ENCODE results near the gene SRP68.
A peak's percentile ranks its signal among the peaks of the same experiment; 100 is the strongest.

The SRP68 gene

DNA sequence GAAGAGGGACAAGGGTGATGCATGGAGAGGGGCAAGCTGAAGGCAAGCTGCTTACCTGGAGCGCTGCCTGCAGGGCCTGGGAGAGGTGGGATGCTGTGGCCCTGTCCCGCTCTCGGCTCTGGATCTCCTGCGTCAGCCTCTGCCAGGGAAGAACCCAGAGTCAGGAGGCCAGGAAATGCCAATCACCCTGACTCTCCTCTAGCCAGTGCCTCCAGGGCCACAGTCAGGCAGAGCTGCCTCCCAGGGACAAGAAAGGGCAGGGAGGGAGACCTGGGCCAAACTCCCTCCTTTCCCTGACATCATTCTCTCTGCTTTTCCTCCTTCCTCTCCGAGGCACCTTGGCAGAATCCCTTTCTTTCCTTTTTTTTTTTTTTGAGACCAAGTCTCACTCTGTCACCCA is 60.4 kb downstream of the SRP68 start:
- Histone ChIP-seq H3K27ac (ENCODE audit: poor library complexity, severe bottlenecking) (no peak overlapping the region), H3K4me3 (ENCODE audit: severe bottlenecking) (no peak overlapping the region), H3K27me3 (ENCODE audit: insufficient read depth, poor library complexity, severe bottlenecking) (no peaks in the 10 kb centered on the region), H3K4me1 (ENCODE audit: insufficient read depth, poor library complexity, severe bottlenecking) (no peaks in the 10 kb centered on the region), H3K36me3 (ENCODE audit: low read depth) (peaks cover 11% of the 10 kb centered on the region), H3K9me3 (ENCODE audit: severe bottlenecking) (no peaks in the 10 kb centered on the region)
- DNase-seq (ENCODE audit: low spot score) (no peak), ATAC-seq (ENCODE audit: low read depth) (no peak)
- TF ChIP-seq CTCF (IDR thresholded peaks at IDR 0.05; ENCODE audit: poor library complexity, severe bottlenecking) = no peak

DNA sequence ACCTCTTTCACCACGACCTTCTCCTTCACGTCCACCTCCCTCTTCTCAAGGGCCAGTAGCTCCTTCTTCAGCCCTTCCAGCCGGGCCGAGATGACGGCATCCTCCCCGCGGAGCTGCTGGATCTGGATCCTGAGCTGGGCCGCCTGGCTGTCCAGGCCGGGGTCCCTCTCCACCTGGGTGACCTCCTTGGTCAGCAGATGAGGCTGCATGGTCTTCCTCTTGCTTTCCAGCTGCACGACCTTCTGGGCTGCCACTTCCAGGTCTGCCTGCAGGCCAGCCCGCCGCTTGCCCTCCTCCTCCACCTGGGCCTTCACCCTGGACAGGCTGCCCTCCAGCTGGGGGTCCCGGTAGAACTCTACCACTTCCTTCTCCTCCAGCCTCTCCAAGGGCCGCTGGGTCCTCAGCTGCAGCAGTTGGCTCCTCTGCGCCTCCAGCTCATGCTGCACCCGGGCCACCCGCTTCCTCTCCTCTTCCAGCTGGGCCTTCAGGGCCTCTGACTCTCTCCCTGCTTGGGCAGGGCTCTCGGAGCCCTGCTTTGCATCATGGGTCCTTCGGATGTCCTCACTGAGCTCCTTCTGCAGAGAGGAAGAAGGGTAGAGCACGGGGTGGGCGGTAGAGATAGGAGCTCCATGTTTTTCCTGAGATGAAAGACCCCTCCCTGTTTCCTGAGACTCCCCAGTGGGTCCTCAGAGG is 62.2 kb downstream of the SRP68 start:
- no peaks in the 10 kb centered on the region for H3K27me3 ChIP-seq (ENCODE audit: insufficient read depth, poor library complexity, severe bottlenecking)
- no peaks in the 10 kb centered on the region for H3K4me1 ChIP-seq (ENCODE audit: insufficient read depth, poor library complexity, severe bottlenecking)
- no peak overlapping the region for H3K4me3 ChIP-seq (ENCODE audit: severe bottlenecking)
- DNase-seq (ENCODE audit: low spot score) (peak; percentile 67), ATAC-seq (ENCODE audit: low read depth) (no peak)
- H3K36me3 ChIP-seq (ENCODE audit: low read depth) = peaks cover 19% of the 10 kb centered on the region
- H3K27ac ChIP-seq (ENCODE audit: poor library complexity, severe bottlenecking) = no peak overlapping the region
- TF ChIP-seq CTCF (IDR thresholded peaks at IDR 0.05; ENCODE audit: poor library complexity, severe bottlenecking) = no peak
- H3K9me3 ChIP-seq (ENCODE audit: severe bottlenecking) = no peaks in the 10 kb centered on the region

GRCh38 chr17:76009447-76009846 is 62.9 kb downstream of the SRP68 start:
- no peak overlapping the region for H3K4me3 ChIP-seq (ENCODE audit: severe bottlenecking)
- no peak overlapping the region for H3K27ac ChIP-seq (ENCODE audit: poor library complexity, severe bottlenecking)
- no peaks in the 10 kb centered on the region for H3K27me3 ChIP-seq (ENCODE audit: insufficient read depth, poor library complexity, severe bottlenecking)
- no peak for DNase-seq (ENCODE audit: low spot score)
- H3K4me1 ChIP-seq (ENCODE audit: insufficient read depth, poor library complexity, severe bottlenecking) = no peaks in the 10 kb centered on the region
- peaks cover 16% of the 10 kb centered on the region for H3K36me3 ChIP-seq (ENCODE audit: low read depth)
- H3K9me3 ChIP-seq (ENCODE audit: severe bottlenecking) = no peaks in the 10 kb centered on the region
- no peak for ATAC-seq (ENCODE audit: low read depth)
- no peak for TF ChIP-seq CTCF (IDR thresholded peaks at IDR 0.05; ENCODE audit: poor library complexity, severe bottlenecking)

- no peaks in the 10 kb centered on the region for H3K27me3 ChIP-seq (ENCODE audit: insufficient read depth, poor library complexity, severe bottlenecking)
- H3K4me1 ChIP-seq (ENCODE audit: insufficient read depth, poor library complexity, severe bottlenecking) = no peaks in the 10 kb centered on the region
- no peak for TF ChIP-seq CTCF (IDR thresholded peaks at IDR 0.05; ENCODE audit: poor library complexity, severe bottlenecking)
- DNase-seq (ENCODE audit: low spot score) (peak; percentile 64), ATAC-seq (ENCODE audit: low read depth) (no peak)
- H3K9me3 ChIP-seq (ENCODE audit: severe bottlenecking) = no peaks in the 10 kb centered on the region
- no peak overlapping the region for H3K27ac ChIP-seq (ENCODE audit: poor library complexity, severe bottlenecking)
- H3K4me3 ChIP-seq (ENCODE audit: severe bottlenecking) = no peak overlapping the region
- peaks cover 9% of the 10 kb centered on the region for H3K36me3 ChIP-seq (ENCODE audit: low read depth)
These were observed 63.5 kb downstream of the SRP68 start for GRCh38 chr17:76008630-76009425.

- Histone ChIP-seq H3K27ac (ENCODE audit: poor library complexity, severe bottlenecking) (no peak overlapping the region), H3K4me1 (ENCODE audit: insufficient read depth, poor library complexity, severe bottlenecking) (no peaks in the 10 kb centered on the region), H3K4me3 (ENCODE audit: severe bottlenecking) (no peak overlapping the region), H3K9me3 (ENCODE audit: severe bottlenecking) (no peaks in the 10 kb centered on the region), H3K36me3 (ENCODE audit: low read depth) (peaks cover 8% of the 10 kb centered on the region; the same call in 1 of the 2 replicates), H3K27me3 (ENCODE audit: insufficient read depth, poor library complexity, severe bottlenecking) (no peaks in the 10 kb centered on the region)
- ATAC-seq (ENCODE audit: low read depth) (no peak), DNase-seq (ENCODE audit: low spot score) (no peak)
- no peak for TF ChIP-seq CTCF (IDR thresholded peaks at IDR 0.05; ENCODE audit: poor library complexity, severe bottlenecking)
These were observed 64.1 kb downstream of the SRP68 start for GRCh38 chr17:76008208-76008607.

All from RWPE2 (cell line).